Measurements from ENCODE around the gene RNF19B. TPM values are rescaled to one million over a fixed set of nuclear protein-coding genes. Genes with fewer than 3 reads are reported as not detected.

Gene RNF19B
- total and polyA plus RNA-seq, 5 donors, result 3.8 to 12.5 (median 10.6) TPM

DNA sequence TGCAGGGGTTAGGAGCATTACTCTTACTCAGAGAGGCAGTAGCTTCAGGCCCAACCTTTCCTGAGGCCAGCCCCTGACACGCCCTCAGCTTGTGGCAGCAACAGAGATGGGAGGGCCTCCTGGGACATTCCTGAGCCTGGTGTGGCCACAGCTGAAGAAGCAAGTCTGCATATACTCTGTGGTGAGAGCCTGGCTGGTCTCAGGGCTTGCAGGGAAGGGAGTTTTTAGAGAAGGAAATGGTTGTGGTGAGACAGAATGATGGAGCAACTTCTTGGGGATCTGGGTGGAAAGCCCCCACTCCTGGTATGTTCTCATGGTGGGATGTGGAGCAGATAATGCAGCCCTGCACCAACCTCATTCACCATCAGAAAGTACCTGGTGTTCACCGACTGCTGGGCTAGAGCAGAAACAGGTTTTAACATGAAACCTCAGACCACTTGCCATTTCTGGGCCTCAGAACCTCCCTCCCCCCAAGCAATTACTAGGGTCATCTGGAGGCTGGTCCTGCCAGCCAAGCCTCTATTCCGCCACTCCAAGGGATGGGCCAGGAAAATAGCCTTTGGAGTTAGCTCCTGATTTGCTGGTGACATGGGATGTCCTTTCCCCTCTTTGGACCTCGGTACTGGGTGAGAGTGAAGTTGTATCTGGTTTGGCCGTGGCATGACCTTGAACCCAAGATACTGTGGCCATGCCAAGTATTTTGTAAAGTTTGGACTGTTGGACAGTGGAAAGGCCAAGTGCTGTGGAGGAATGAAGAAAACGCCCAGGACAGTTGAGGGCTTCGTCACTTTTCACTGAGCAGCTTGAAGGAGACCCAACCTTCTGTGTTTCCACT lies 28.1 kb upstream of the RNF19B start:
- Histone ChIP-seq H3K4me3 (ENCODE audit: low read length) (no peak overlapping the region), H3K4me1 (ENCODE audit: control insufficient read depth, insufficient read depth, low read length) (peaks cover 16% of the 10 kb centered on the region), H3K27me3 (ENCODE audit: control insufficient read depth, insufficient read depth) (no peaks in the 10 kb centered on the region), H3K27ac (ENCODE audit: low read length) (peak overlapping the region; percentile 34), H3K9me3 (ENCODE audit: control insufficient read depth, low read length) (no peaks in the 10 kb centered on the region)
- ATAC-seq, result peak; percentile 84 to 92
- peak; percentile 85 to 89 (median 89) for DNase-seq
- WGBS, result 64% methylated on average over 7 of the region's 7 CpGs
- intact Hi-C loops (cut with DNase I), result no loop called here

DNA sequence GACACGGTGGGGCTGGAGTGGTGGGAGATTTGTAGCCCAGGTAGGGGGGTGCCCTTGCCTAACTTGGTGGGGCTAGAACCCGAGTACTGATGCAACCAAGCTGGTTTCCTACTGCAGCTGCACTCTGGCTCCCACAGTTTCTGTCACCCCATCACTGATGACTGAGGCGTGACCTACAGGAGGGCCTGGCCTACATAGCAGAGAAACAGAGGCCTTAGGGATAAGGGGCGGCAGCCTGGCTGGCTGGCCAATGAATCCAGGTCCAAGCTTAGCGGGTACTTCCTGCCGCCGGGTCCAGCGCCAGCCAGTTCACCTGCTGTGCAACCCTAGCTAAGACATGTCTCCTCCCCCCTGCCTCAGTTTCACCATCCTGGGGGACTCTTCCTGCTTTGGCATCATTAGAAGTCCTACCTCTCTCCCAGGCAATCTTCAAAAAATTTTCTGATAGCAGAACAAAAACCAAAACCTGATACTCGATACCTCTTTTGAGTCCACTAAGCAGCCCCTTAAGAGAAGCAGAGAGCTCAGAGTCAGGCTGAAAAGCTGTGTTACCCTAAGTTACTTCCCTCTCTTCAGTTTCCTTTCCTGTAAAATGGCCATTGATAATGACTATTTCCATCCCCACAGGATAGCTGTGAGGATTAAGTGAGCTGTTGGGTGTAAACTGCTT lies 27.3 kb upstream of the RNF19B start:
- Histone ChIP-seq H3K27me3 (ENCODE audit: control insufficient read depth, insufficient read depth) (no peaks in the 10 kb centered on the region), H3K9me3 (ENCODE audit: control insufficient read depth, low read length) (no peaks in the 10 kb centered on the region), H3K4me3 (ENCODE audit: low read length) (no peak overlapping the region), H3K4me1 (ENCODE audit: control insufficient read depth, insufficient read depth, low read length) (peaks cover 14% of the 10 kb centered on the region), H3K27ac (ENCODE audit: low read length) (no peak overlapping the region)
- 77% methylated on average over 9 of the region's 9 CpGs for WGBS
- intact Hi-C loops (cut with DNase I), result no loop called here
- DNase-seq (no peak), ATAC-seq (no peak)

DNA sequence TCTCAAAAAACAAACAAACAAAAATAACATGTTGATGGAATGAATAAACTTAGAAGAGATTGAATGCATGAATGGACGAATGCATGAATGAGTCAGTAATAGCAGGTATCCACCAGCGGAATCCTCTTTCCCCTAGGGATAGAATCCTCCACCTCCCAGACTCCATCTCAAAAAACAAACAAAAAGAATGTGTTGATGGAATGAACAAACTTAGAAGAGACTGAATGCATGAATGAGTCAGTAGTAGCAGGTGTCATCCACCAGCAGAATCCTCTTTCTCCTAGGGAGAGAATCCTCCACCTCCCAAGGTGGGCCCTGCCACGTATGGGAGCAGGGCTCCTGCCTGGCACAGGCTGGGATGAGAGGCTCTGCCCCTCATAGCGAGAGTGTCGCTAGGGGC lies 26.8 kb upstream of the RNF19B start:
- peaks cover 14% of the 10 kb centered on the region for H3K4me1 ChIP-seq (ENCODE audit: control insufficient read depth, insufficient read depth, low read length)
- ATAC-seq, result no peak
- no peaks in the 10 kb centered on the region for H3K27me3 ChIP-seq (ENCODE audit: control insufficient read depth, insufficient read depth)
- no peaks in the 10 kb centered on the region for H3K9me3 ChIP-seq (ENCODE audit: control insufficient read depth, low read length)
- DNase-seq, result no peak
- intact Hi-C loops (cut with DNase I), result no loop called here
- H3K4me3 ChIP-seq (ENCODE audit: low read length), result no peak overlapping the region
- H3K27ac ChIP-seq (ENCODE audit: low read length), result no peak overlapping the region
- 94% methylated on average over 5 of the region's 5 CpGs for WGBS

DNA sequence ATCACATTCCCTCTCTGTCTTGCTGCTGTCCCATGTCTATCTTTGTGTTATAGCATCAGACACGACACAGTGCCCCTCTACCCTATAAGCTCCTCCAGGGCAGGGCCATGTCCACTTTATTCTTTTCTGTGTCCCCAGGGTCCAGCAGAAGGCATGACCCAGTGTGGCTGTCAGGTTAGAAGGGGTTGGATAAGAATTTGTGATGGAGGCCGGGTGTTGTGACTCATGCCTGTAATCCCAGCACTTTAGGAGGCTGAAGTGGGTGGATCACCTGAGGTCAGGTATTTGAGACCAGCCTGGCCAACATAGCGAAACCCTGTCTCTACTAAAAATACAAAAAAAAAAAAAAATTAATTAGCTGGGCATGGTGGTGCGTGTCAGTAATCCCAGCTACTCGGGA lies 26.3 kb upstream of the RNF19B start:
- Histone ChIP-seq H3K9me3 (ENCODE audit: control insufficient read depth, low read length) (no peaks in the 10 kb centered on the region), H3K4me3 (ENCODE audit: low read length) (no peak overlapping the region), H3K4me1 (ENCODE audit: control insufficient read depth, insufficient read depth, low read length) (peaks cover 14% of the 10 kb centered on the region), H3K27me3 (ENCODE audit: control insufficient read depth, insufficient read depth) (no peaks in the 10 kb centered on the region), H3K27ac (ENCODE audit: low read length) (no peak overlapping the region)
- no peak for DNase-seq
- ATAC-seq, result no peak
- intact Hi-C loops (cut with DNase I), result no loop called here
- 92% methylated on average over 5 of the region's 5 CpGs for WGBS

DNA sequence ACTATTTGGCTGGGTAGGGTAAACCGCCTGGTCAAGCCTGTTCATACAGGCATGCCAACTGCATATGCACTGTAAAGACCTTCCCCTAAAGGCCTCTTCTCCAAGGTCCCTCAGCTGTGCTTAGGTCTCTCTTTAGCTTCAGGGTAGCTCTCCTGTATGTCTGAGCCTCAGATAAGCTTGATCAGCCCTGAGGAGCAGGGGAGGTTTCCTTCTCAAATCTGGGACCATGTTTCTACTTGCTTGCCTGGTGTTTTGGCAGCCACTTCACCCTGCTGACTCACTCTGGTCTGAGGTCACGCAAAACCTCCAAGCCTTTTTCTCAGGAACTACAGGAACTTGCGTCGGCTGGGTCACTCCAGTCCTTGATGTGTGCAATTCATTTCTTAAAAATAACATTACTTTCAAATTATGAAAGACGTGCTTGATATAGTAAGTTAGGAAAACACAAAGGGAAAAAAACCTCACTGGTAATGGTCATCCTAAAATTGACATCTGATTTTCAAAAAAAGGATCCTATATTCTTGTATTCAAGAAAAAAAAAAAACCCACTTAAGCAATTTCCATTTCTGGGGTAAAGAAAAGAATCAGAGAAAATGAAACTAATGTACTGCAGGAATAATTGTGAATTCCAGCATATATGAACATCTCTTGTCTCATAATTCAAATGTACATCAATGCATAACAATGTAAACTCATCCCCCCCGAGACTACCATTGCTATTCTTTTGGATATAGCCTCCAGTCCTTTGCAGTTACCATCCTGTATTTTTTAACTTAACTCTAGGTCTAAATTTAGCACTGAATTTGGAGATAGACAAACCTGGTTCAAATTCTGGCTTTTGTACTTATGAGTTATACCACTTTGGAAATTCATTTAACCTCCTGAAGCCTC lies 24.8 kb upstream of the RNF19B start:
- no peaks in the 10 kb centered on the region for H3K27me3 ChIP-seq (ENCODE audit: control insufficient read depth, insufficient read depth)
- H3K27ac ChIP-seq (ENCODE audit: low read length), result peak overlapping the region; percentile 93
- no peaks in the 10 kb centered on the region for H3K9me3 ChIP-seq (ENCODE audit: control insufficient read depth, low read length)
- H3K4me1 ChIP-seq (ENCODE audit: control insufficient read depth, insufficient read depth, low read length), result peaks cover 14% of the 10 kb centered on the region
- intact Hi-C loops (cut with DNase I), result no loop called here
- peak; percentile 82 to 89 (median 83) for DNase-seq
- WGBS, result 42% methylated on average over 6 of the region's 6 CpGs
- no peak overlapping the region for H3K4me3 ChIP-seq (ENCODE audit: low read length)
- peak; percentile 78 to 80 for ATAC-seq

DNA sequence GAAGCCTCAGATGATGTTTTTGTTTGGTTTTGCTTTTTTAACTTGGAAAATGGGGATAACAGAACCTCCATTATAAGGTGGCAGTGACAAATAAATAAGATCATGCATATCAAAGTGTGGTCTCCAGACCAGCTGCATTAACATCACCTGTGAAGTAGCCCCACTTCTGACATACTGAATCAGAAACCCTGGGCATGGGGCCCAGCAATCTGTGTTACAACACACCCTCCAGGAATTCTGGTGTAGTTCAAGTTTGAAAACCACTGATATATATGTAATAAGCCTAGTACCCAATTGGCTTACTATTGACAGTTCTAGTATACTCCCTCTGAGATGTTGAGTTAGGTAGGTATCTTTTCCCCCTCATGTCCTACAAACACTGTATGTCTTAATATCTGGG lies 24.1 kb upstream of the RNF19B start:
- Histone ChIP-seq H3K27me3 (ENCODE audit: control insufficient read depth, insufficient read depth) (no peaks in the 10 kb centered on the region), H3K27ac (ENCODE audit: low read length) (no peak overlapping the region), H3K4me1 (ENCODE audit: control insufficient read depth, insufficient read depth, low read length) (peaks cover 12% of the 10 kb centered on the region), H3K4me3 (ENCODE audit: low read length) (no peak overlapping the region), H3K9me3 (ENCODE audit: control insufficient read depth, low read length) (no peaks in the 10 kb centered on the region)
- ATAC-seq, result no peak
- peak in 1 of 3 donors; percentile 60 for DNase-seq
- intact Hi-C loops (cut with DNase I), result no loop called here

DNA sequence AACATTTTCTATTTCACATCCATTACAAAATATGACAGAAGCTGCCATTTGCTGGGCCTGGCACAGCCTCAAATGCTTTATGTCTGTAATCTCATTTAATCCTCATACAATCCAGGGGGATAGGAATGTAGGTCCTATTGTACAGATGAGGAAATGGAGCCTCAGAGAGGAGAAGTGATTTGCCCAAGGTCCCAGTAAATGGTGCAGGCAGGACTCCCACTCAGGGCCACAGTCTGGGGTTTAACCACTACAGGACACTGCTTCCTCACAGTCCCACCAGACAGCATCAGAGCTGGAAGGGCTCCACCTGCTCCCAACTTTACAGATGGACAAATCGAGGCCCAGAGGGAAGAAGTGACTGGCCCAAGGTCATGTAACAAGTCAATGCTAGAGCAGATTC lies 20.6 kb upstream of the RNF19B start:
- Histone ChIP-seq H3K4me3 (ENCODE audit: low read length) (no peak overlapping the region), H3K4me1 (ENCODE audit: control insufficient read depth, insufficient read depth, low read length) (peaks cover 6% of the 10 kb centered on the region), H3K9me3 (ENCODE audit: control insufficient read depth, low read length) (no peaks in the 10 kb centered on the region), H3K27ac (ENCODE audit: low read length) (no peak overlapping the region), H3K27me3 (ENCODE audit: control insufficient read depth, insufficient read depth) (no peaks in the 10 kb centered on the region)
- DNase-seq, result no peak
- intact Hi-C loops (cut with DNase I), result no loop called here
- ATAC-seq, result no peak
- 91% methylated on average over 1 of the region's 1 CpG for WGBS

DNA sequence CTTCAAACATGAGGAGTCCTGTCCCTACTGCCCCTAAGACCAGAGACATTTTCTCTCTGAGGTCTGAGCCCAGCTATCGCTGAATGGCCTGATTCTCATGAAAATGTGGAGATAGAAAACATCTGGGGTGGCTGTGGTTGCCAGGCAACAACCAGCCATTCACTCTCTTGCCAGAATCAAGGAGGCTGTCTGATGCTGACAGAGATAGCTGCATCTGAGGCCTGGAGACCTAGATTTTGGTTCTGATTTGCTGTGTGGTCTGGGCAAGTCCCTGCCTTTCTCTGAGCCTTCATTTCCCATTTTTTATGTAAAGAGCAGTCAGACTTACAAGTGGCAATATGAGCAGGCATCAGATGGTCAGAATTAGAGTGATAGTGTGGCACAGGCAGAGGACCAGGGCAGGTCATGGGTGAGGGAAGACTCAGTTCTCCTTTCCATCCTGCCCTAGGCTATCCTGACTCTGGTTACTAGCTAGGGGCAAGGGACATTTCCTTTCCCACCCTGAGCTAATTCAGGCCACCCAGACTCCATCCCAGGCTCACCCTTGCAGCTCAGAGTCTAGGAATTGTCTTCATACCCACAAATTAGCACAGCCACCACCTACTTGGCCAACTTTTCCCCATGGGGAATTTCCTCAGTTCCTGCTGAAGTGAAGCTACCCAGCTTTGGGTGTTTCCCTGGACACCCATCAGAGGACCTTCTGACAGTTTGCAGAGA lies 20.0 kb upstream of the RNF19B start:
- DNase-seq (no peak), ATAC-seq (no peak)
- Histone ChIP-seq H3K27ac (ENCODE audit: low read length) (no peak overlapping the region), H3K4me1 (ENCODE audit: control insufficient read depth, insufficient read depth, low read length) (peaks cover 6% of the 10 kb centered on the region), H3K4me3 (ENCODE audit: low read length) (no peak overlapping the region), H3K9me3 (ENCODE audit: control insufficient read depth, low read length) (no peaks in the 10 kb centered on the region), H3K27me3 (ENCODE audit: control insufficient read depth, insufficient read depth) (no peaks in the 10 kb centered on the region)
- intact Hi-C loops (cut with DNase I), result no loop called here
- 77% methylated on average over 1 of the region's 1 CpG for WGBS

DNA sequence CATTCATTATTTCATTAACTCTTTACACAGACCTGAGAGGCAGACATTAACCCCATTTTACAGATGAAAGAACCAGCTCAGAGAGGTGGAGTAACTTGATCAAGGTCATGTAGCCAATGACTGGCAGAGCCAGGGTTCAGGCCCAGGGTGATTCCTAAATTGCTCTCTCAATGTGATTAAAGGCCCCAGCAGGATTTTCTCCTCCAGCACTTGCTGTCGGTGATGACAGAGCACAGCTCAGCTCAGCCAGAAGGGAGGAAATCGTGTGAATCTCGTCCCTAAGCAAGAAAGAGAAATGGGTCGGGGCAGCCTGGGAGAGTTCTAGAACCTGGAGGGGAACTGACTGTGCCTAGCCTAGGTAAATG lies 19.5 kb upstream of the RNF19B start:
- Histone ChIP-seq H3K27ac (ENCODE audit: low read length) (no peak overlapping the region), H3K9me3 (ENCODE audit: control insufficient read depth, low read length) (no peaks in the 10 kb centered on the region), H3K27me3 (ENCODE audit: control insufficient read depth, insufficient read depth) (no peaks in the 10 kb centered on the region), H3K4me3 (ENCODE audit: low read length) (no peak overlapping the region), H3K4me1 (ENCODE audit: control insufficient read depth, insufficient read depth, low read length) (peaks cover 5% of the 10 kb centered on the region)
- DNase-seq (peak in 2 of 3 donors; percentile 55 to 60), ATAC-seq (peak in 1 of 2 donors; percentile 15)
- 60% methylated on average over 4 of the region's 4 CpGs for WGBS
- intact Hi-C loops (cut with DNase I), result no loop called here

DNA sequence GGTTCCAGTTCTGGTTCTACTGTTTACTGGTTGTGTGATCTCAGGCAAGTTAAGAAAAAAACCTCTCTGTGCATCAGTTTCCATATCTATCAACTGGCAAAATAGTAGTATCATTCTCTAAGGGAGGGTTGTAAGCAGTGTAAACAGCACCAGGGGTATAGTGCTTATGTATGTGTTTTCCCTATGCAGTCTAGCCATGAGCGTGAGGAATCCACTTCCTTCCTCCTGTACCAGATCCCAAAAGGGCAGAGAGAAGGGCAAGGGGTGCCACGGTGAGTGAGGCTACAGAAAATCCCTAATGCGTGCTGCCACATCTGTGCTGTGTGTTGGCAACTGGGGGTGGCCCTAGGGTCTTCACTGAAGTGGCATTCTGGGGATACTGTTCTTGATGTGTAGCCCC lies 18.4 kb upstream of the RNF19B start:
- 78% methylated on average over 3 of the region's 3 CpGs for WGBS
- Histone ChIP-seq H3K27me3 (ENCODE audit: control insufficient read depth, insufficient read depth) (no peaks in the 10 kb centered on the region), H3K4me1 (ENCODE audit: control insufficient read depth, insufficient read depth, low read length) (peaks cover 3% of the 10 kb centered on the region), H3K9me3 (ENCODE audit: control insufficient read depth, low read length) (no peaks in the 10 kb centered on the region), H3K4me3 (ENCODE audit: low read length) (no peak overlapping the region), H3K27ac (ENCODE audit: low read length) (no peak overlapping the region)
- ATAC-seq, result no peak
- no peak for DNase-seq
- intact Hi-C loops (cut with DNase I), result no loop called here

Measured in right cardiac atrium (tissue), 5 donors.